GM21529 (cell line): ENCODE results near the gene OR8G1.
"Not testable (repeated sequence)": the region's sequence is repeated elsewhere in the genome, so short reads cannot be mapped to it uniquely, and the experiment has no call there.

Experiments
- ATAC-seq: cut with Tn5 transposase; IDR thresholded peaks from one replicate; pipeline ENCODE4 v1.9.1; 2021; ENCODE audit not compliant: unreplicated experiment

OR8G1 gene

GRCh38 chr11:124240621-124241397, at the start of gene OR8G1:
Gene OR8G1 (plus strand): TSS chr11:124241095. CDS start chr11:124249676, 8,581 bp downstream.
- ATAC-seq, result no peak

GRCh38 chr11:124193221-124194010, 47.5 kb upstream of the OR8G1 start:
- no peak for ATAC-seq

GRCh38 chr11:124194293-124195188, 46.4 kb upstream of the OR8G1 start:
- no peak for ATAC-seq

GRCh38 chr11:124195189-124195734, 45.6 kb upstream of the OR8G1 start:
- ATAC-seq, result peak; percentile 86

GRCh38 chr11:124197999-124198398, 42.9 kb upstream of the OR8G1 start:
- ATAC-seq, result no peak

- no peak for ATAC-seq
Observed at GRCh38 chr11:124198897-124199296, 42.0 kb upstream of the OR8G1 start.

- no peak for ATAC-seq
Observed at GRCh38 chr11:124199702-124200101, 41.2 kb upstream of the OR8G1 start.

- ATAC-seq, result no peak
Observed at GRCh38 chr11:124200671-124201070, 40.2 kb upstream of the OR8G1 start.

GRCh38 chr11:124202951-124203350, 37.9 kb upstream of the OR8G1 start:
- no peak for ATAC-seq

GRCh38 chr11:124204008-124204407, 36.9 kb upstream of the OR8G1 start:
- ATAC-seq, result no peak

GRCh38 chr11:124207102-124207792, 33.6 kb upstream of the OR8G1 start:
- ATAC-seq, result no peak

GRCh38 chr11:124209824-124210357, 31.0 kb upstream of the OR8G1 start:
- ATAC-seq, result no peak

- ATAC-seq, result no peak
Observed at GRCh38 chr11:124210421-124210820, 30.5 kb upstream of the OR8G1 start.

- no peak for ATAC-seq
Observed at GRCh38 chr11:124211321-124211720, 29.6 kb upstream of the OR8G1 start.

GRCh38 chr11:124214027-124214426, 26.9 kb upstream of the OR8G1 start:
- ATAC-seq, result no peak

- no peak for ATAC-seq
Observed at GRCh38 chr11:124219126-124219525, 21.8 kb upstream of the OR8G1 start.

- no peak for ATAC-seq
Observed at GRCh38 chr11:124222407-124222806, 18.5 kb upstream of the OR8G1 start.

GRCh38 chr11:124224618-124225423, 16.1 kb upstream of the OR8G1 start:
- ATAC-seq, result not testable (repeated sequence)

GRCh38 chr11:124225471-124225870, 15.4 kb upstream of the OR8G1 start:
- ATAC-seq, result no peak
